HG03457 (cell line): ENCODE results near the gene TMEM255B.

Experiments
- ATAC-seq: cut with Tn5 transposase; IDR thresholded peaks from one replicate; pipeline ENCODE4 v1.9.1; 2021; ENCODE audit warnings: moderate number of reproducible peaks; ENCODE audit not compliant: unreplicated experiment

Gene TMEM255B

GRCh38 chr13:113845723-113846635 is 87.0 kb downstream of the TMEM255B start:
- ATAC-seq = no peak

GRCh38 chr13:113846636-113847318 is 87.8 kb downstream of the TMEM255B start:
- no peak for ATAC-seq

- no peak for ATAC-seq
Observed at GRCh38 chr13:113848020-113848419, 89.0 kb downstream of the TMEM255B start.

DNA sequence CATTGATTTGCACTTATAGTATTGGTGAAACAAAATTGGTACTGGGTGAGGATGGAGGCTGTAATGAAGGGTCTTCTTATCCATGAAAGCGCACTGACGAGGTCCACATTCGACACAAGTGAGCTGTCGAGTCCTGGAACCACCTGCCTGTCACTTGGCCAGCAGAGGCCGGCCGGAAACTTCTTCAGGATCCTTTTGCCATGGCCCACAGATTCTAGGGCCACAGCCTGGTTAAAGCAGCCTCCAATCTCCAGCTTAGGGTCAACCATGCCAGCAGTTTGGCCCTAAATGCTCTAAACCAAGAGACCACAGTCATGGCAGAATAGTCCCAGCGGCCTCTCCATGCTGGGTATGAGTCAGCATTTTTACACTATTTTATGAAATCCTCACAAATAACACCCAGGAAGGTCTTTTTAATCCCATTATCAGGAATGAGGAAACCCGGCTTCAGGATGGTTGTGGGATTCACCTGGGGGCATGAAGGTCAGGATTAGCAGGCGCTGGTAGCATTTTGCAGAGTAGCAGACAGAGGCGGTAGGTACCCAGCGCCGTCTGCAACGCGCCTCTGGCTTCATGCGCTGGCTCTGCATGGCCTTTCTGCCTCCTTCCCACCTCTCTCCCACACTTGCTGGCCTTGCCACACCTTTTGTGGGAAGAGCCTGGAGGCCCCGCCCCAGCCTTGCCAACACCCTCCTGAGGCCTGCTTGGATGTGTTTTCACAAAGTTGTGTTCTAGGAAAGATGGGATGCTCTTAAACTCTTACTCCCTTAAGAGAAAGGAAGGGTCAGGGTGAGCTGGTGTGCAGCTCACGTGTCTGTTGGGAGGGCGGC is 89.6 kb downstream of the TMEM255B start:
- no peak for ATAC-seq

DNA sequence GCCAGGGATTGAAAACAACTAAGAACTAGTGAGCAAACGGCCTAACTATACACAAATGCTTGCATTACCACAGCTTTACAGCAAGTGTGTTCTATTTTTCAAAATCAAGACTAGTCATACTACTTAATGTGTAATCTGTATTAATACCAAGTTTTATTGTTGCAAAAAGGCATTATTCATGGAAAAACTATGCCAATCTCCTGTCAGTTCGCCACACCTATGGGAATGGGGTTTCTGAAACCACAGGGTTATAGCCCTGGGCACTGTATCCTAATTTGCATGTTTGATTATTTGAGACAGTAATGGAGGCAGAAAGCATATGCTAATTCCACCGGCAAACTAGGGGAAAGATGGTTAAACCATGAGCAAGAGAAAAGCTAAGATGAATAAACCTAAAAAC is 90.5 kb downstream of the TMEM255B start:
- no peak for ATAC-seq

DNA sequence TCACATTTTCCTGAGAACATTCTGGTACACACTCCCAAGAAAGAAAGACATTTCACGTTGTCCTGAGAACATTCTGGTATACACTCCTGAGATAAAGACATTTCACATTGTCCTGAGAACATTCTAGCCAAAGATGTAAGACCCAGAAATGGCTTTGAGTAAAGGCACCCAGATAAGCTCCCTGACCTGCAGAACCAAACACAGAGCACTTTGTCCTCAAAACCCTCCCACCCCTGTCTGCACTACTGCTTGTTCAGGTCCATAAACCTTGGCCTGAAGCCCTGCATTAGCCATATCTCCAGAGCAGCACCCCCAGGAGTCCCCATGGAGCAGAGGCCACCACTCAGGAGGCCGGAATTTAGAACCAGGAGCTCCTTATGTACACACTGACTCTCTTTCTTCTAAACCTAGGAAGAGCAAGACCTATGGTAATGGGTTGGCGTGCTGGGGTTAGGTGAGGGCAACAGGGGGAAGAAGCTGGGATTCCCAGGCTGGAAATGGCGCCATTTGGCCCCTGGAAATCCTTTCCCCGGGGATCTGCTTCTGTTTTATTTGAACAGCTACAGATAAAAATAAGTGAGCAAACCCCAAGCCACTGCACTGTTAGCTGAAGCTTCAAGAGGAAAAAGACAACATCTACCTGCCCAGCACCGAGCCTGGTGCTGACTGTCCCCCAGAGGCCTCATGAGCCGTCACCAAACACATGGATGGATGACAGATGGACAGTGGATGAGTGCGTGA is 91.1 kb downstream of the TMEM255B start:
- no peak for ATAC-seq

DNA sequence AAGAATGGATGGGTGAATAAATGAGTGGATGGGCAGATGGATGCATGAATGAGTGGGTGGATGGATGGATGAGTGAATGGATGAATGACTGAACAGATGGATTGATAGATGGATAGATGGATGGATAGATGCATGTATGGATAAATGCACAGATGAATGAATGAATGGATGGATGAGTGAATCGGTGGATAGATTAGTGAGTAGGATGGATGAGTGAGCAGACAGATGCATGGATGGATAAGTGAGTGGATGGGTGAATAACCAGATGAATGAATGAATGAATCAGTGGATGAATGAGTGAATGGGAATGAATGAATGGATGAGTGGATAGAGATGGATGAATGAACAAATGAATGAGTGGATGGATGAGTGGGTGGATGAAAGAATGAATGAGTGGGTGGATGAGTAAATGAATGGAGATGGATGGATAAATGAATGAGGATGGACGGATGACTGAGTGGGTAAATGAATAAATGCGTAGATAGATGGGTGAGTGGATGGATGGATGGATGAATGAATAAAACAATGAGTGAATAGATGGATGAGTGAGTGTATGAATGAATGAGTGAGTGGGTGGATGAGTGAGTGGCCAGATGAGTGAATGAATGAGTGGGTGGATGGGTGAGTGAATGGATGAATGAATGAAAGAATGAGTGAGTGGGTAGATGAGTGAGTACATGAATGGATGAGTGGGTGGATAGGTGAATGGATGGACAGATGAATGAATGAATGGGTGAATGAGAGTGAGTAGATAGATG is 91.9 kb downstream of the TMEM255B start:
- ATAC-seq = no peak

- ATAC-seq = no peak
Observed at GRCh38 chr13:113851480-113851803, 92.4 kb downstream of the TMEM255B start.

DNA sequence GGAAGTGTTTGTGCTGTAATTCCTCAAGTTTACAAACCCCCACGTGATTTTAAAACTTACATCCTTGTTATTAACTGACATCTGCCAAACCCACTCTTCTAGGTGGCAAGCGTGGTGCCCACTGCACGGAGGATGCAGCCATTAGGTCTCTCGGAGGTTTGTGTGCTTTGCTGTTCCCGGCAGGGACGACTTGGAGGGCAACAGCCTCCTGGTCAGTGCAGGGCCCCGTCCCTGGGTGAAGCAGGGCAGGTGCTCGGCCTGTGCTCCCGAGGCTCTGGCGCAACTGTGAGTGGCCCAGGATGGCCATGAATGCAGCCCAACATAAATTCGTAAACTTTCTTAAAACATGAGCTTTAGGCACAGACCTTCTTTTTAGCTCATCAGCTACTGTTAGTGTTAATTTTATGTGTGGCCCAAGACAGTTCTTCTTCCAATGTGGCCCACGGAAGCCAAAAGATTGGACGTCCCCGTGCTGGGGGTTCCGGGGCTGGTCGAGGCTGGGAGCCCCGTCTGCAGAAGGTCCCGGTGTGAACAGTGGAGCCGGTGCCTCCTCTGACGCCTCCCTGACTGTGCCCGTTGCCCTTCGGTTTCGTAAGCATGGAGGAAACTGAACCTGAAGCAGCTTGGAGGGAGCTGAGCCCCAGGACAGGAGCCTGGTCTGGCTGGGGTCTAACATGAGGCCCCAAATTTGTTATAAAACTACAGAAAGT is 93.0 kb downstream of the TMEM255B start:
- no peak for ATAC-seq

- no peak for ATAC-seq
Observed at GRCh38 chr13:113852536-113853517, 93.8 kb downstream of the TMEM255B start.

GRCh38 chr13:113853518-113854237 is 94.7 kb downstream of the TMEM255B start:
- no peak for ATAC-seq

GRCh38 chr13:113854238-113855011 is 95.4 kb downstream of the TMEM255B start:
- no peak for ATAC-seq

GRCh38 chr13:113855012-113855921 is 96.2 kb downstream of the TMEM255B start:
- no peak for ATAC-seq

DNA sequence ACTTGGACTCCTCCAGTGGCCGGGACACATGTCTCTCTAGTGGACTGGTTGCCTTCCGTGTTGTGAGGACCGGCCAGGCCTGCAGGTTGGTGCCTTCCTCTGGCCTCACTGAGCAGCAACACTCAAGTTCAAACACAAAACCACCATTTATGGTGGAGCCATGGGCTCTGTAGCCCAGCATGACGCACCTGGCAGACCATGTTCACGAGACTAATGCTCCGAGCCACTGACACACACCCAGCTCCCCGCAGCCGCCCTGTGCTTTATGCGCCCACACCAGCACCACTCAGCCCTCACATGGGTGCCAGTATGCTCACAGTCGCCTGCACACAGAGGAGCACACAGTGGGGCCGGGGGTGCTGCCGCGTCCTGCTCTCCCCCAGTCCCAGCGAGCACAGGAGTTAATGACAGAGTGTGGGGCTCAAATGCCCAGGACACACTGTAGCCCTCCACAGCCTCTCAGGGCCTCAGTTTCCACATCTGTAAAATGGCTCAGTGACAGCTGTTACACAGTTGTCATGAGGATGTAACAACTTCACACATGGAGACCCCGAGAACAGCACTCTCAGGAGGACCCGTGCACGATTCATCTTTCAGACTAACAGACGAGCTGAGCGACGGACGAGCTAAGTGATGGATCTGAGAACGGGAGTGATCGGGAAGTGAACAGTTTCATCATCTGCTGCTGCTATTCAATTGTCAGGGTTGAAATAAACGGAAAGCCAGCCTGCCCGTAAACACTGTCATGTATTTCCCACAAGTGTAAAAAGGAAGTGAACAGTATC is 97.1 kb downstream of the TMEM255B start:
- no peak for ATAC-seq

GRCh38 chr13:113856716-113857065 is 97.7 kb downstream of the TMEM255B start:
- no peak for ATAC-seq
